ENCODE data around the gene ECHDC3.

DNA sequence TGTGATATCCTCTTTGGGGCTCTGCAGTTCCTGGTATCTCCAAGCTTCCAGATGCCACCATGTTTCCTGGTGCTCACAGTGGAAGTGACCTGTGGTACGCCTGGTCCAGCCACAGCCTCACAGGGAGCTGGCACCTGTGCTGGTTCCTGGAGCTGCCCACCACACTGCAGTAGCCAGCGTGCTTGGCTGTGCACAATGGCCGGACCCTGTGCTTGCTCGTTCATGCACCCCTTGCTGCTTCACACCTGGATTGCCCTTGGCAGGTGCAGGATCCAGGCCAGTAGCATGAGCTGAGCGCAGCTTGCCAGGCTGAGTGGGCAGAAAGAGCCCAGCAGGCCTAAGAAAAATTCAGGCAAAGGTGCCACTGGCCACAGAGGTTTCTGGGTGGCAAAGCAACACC lies 11.4 kb upstream of the ECHDC3 start:
- TF ChIP-seq POLR2A (IDR thresholded peaks at IDR 0.05; ENCODE audit: low read length) (no peak), GATA1 (IDR thresholded peaks at IDR 0.05; ENCODE audit: low read depth, low read length) (no peak)

All from erythroblast (primary cell).